Measurements from ENCODE around the gene TARS2. TPM values are rescaled to one million over a fixed set of nuclear protein-coding genes. Genes with fewer than 3 reads are reported as not detected.

The TARS2 gene
- polyA plus RNA-seq, 2 of the 4 experiments (the other 2 are of a cell fraction): 19.4 to 21.6 TPM

DNA sequence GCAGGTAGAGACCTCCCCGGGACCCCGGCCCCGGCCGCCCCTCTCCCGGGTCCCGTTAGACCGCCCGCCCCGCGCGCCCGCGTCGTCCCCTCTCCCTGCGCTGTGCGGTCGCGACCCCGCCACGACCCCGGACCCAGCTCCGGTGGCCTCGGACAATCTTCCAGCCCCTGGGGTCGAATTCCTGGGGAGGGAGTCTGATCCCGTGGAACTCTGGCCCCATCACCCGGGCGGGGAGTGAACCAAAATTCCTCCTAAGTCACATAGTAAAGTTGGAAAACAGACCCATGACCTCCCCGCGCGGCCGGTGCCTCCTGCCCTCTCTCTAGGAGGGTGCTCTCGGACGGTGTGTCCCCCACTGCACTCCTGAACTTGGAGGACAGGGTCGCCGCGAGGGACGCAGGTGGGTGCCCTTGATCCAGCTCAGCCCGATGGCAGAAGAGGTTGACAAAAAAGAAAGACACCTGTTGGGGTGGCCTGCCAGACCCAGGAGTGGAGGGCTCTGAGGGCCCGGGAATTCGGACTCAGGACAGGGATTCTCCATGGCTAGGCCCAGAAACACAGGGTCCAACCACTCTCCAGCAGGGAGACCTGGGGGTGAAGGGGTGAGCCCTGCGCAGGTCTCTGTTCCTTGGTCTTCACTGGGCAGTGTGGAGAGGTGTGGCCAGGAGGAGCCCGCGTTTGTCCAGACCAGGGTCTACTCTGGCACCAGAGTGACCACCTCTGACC, 62.4 kb downstream of the TARS2 start:
- peak overlapping the region; percentile 53 for H3K4me3 ChIP-seq
- FAIRE-seq: no peak
- TF ChIP-seq RAD21 (conservative IDR thresholded peaks at IDR 0.05 in 1 of 2, IDR thresholded peaks at IDR 0.05 in 1 of 2): peak in 1 of 2 experiments; percentile 22; a peak in 1 of 5 replicates
- TF ChIP-seq MAZ (IDR thresholded peaks at IDR 0.05; ENCODE audit: borderline replicate concordance, low read depth, low read length): no peak
- peak overlapping the region; percentile 75 to 92 for H3K27ac ChIP-seq
- POLR2A ChIA-PET: interaction anchor here (0.7 to 2.4 kb wide), 3 partner anchors 11 to 33 kb away, joined by 3 to 10 read pairs (median 3); partner anchors contain the start of gene MCL1
- ATAC-seq: peak; percentile 3 to 4; a peak in 4 of 6 replicates
- peak overlapping the region; percentile 78 for H3K4me2 ChIP-seq
- DNase-seq (ENCODE audit: low read depth in 1 of 2, low spot score in 1 of 2): no peak
- peaks cover 17% of the 10 kb centered on the region for H3K4me1 ChIP-seq
- CTCF ChIA-PET: interaction anchor here (0.5 to 6.1 kb wide), 6 partner anchors 11 to 263 kb away, joined by 3 to 102 read pairs (median 6); no protein-coding TSS in a partner anchor
- 57% methylated on average over 25 of the region's 43 CpGs for WGBS (ENCODE audit: missing lambda C conversion rate)
- no peaks in the 10 kb centered on the region for H3K9me3 ChIP-seq

- no peak for DNase-seq (ENCODE audit: low read depth in 1 of 2, low spot score in 1 of 2)
- H3K4me3 ChIP-seq: no peak overlapping the region
- H3K4me2 ChIP-seq: no peak overlapping the region
- ChIA-PET POLR2A (interaction anchor here (1.1 to 2.4 kb wide), 2 partner anchors 10 to 29 kb away, joined by 3 to 10 read pairs; partner anchors contain the start of gene MCL1), CTCF (interaction anchor here (1.4 to 6.1 kb wide), 4 partner anchors 10 to 263 kb away, joined by 6 to 102 read pairs (median 20); no protein-coding TSS in a partner anchor)
- FAIRE-seq: no peak
- peak in 1 of 2 experiments; percentile 3; a peak in 3 of 6 replicates for ATAC-seq
- peaks cover 17% of the 10 kb centered on the region for H3K4me1 ChIP-seq
- TF ChIP-seq HOXB5 (CRISPR knock-in tag; IDR thresholded peaks at IDR 0.05): no peak
- TF ChIP-seq HOXB13 (CRISPR knock-in tag; IDR thresholded peaks at IDR 0.05; ENCODE audit: low read depth): no peak
- no peak for TF ChIP-seq BCL3 (IDR thresholded peaks at IDR 0.05)
- TF ChIP-seq MAZ (IDR thresholded peaks at IDR 0.05; ENCODE audit: borderline replicate concordance, low read depth, low read length): no peak
- TF ChIP-seq TFCP2L1 (CRISPR knock-in tag; IDR thresholded peaks at IDR 0.05): no peak
- TF ChIP-seq RNF2 (IDR thresholded peaks at IDR 0.05; ENCODE audit: borderline replicate concordance, low read depth): no peak
- TF ChIP-seq GATA3 (IDR thresholded peaks at IDR 0.05; ENCODE audit: borderline replicate concordance): no peak
- no peaks in the 10 kb centered on the region for H3K9me3 ChIP-seq
- H3K27ac ChIP-seq: peak overlapping the region in 1 of 2 experiments; percentile 92; a peak in 2 of 6 replicates
- WGBS (ENCODE audit: missing lambda C conversion rate): 83% methylated on average over 19 of the region's 22 CpGs
Measured at GRCh38 chr1:150550222-150551050, 63.2 kb downstream of the TARS2 start.

DNA sequence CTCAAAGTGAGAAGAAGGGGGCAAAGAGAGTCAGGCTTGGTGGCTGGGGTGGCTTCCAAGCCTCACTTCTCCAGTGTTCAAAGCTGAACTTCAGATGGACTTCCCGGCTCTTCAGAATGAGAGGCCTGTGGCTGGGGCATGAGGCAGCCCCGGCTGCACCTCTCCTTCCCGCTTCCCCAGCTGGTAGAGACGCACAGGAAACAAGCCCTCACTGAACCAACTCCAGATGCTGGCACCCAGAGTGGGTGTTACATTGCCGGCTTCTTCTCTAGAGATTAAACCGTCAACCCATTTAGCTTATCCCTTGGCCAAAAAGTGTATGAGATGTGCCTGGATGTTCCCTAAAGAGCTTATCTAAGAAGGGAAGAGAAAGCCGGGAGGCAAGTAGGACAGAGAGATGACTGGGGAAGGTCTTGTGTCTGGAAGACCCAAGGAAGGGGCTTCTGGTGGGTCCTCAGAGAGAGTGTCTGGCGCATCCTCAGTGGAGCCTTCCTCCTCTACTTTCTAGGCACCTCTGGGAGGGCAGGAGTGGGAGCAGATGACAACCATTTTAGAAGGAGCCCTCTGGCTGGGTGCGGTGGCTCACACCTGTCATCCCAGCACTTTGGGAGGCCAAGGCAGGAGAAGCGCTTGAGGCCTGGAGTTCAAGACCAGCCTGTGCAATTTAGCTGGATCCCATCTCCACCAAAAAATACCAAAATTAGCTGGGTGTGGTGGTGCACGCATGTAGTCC, 64.0 kb downstream of the TARS2 start:
- WGBS (ENCODE audit: missing lambda C conversion rate): 97% methylated on average over 10 of the region's 11 CpGs
- ATAC-seq (no peak), DNase-seq (ENCODE audit: low read depth in 1 of 2, low spot score in 1 of 2) (no peak), FAIRE-seq (no peak)
- POLR2A ChIA-PET: interaction anchor here (0.6 to 2.4 kb wide), 5 partner anchors 10 to 99 kb away, joined by 3 to 10 read pairs (median 3); partner anchors contain the start of genes ENSA and MCL1
- no peak for TF ChIP-seq RNF2 (IDR thresholded peaks at IDR 0.05; ENCODE audit: borderline replicate concordance, low read depth)
- no peak for TF ChIP-seq ZFP36 (IDR thresholded peaks at IDR 0.05; ENCODE audit: borderline replicate concordance, partially characterized antibody)
- TF ChIP-seq KDM1A (IDR thresholded peaks at IDR 0.05; ENCODE audit: low read depth): no peak
- TF ChIP-seq JUN (IDR thresholded peaks at IDR 0.05): no peak
- TF ChIP-seq ELK1 (IDR thresholded peaks at IDR 0.05; ENCODE audit: low read depth, low read length): no peak
- TF ChIP-seq CHD2 (IDR thresholded peaks at IDR 0.05; ENCODE audit: low read length, partially characterized antibody): no peak
- no peak for TF ChIP-seq ESRRA (IDR thresholded peaks at IDR 0.05; ENCODE audit: borderline replicate concordance, low read length)
- no peak for TF ChIP-seq HEYL (CRISPR knock-in tag; IDR thresholded peaks at IDR 0.05)
- no peak for TF ChIP-seq NPAS2 (CRISPR knock-in tag; IDR thresholded peaks at IDR 0.05; ENCODE audit: borderline replicate concordance)
- no peak for TF ChIP-seq SMC3 (IDR thresholded peaks at IDR 0.05)
- no peak for TF ChIP-seq REST (IDR thresholded peaks at IDR 0.05)
- no peak for TF ChIP-seq RFX5 (IDR thresholded peaks at IDR 0.05)
- TF ChIP-seq HES2 (IDR thresholded peaks at IDR 0.05): no peak
- TF ChIP-seq HOXB13 (CRISPR knock-in tag; IDR thresholded peaks at IDR 0.05; ENCODE audit: low read depth): no peak
- no peak overlapping the region for H3K4me2 ChIP-seq
- CTCF ChIA-PET: interaction anchor here (1.3 to 6.1 kb wide), 4 partner anchors 9 to 34 kb away, joined by 3 to 102 read pairs (median 20); no protein-coding TSS in a partner anchor
- H3K9me3 ChIP-seq: no peaks in the 10 kb centered on the region
- H3K4me1 ChIP-seq: peaks cover 17% of the 10 kb centered on the region
- H3K4me3 ChIP-seq: no peak overlapping the region
- peak overlapping the region in 1 of 2 experiments; percentile 92; a peak in 3 of 6 replicates for H3K27ac ChIP-seq
